Gastrocnemius medialis (tissue), 4 donors: ENCODE results near the gene OBSCN. TPM values are rescaled to one million over a fixed set of nuclear protein-coding genes. Genes with fewer than 3 reads are reported as not detected.

ENCODE experiments used
- ATAC-seq, 2 donors: fragments of 150-250 bp; one replicate each; pipeline ENCODE4 v1.9.1; 2016
- DNase-seq, 2 donors: peaks; one replicate each; pipeline ENCODE4 v3.0.0-alpha.2; 2019
- H3K27ac ChIP-seq, 4 donors: fragments of 200-600 bp; sonication (generic); 1 replicate in 1 of 4; 2 replicates in 3 of 4; pipeline ENCODE4 v1.5.1; 2016 to 2018; ENCODE audit warnings: mild to moderate bottlenecking in 2 of 4, moderate library complexity in 1 of 4
- H3K27me3 ChIP-seq, 3 donors: fragments of 200-600 bp; sonication (generic) in 2 of 3; 1 replicate in 1 of 3; 2 replicates in 2 of 3; pipeline versions ENCODE4 v1.5.1 to v1.6.0; 2016 to 2019; ENCODE audit warnings: mild to moderate bottlenecking in 1 of 3, moderate library complexity in 1 of 3
- H3K36me3 ChIP-seq, 2 donors: fragments of 200-600 bp; sonication (generic) in 1 of 2; one replicate each; pipeline ENCODE4 v1.5.1; 2017 to 2018
- H3K4me1 ChIP-seq, 2 donors: fragments of 200-600 bp; sonication (generic) in 1 of 2; one replicate each; pipeline ENCODE4 v1.5.1; 2016 to 2017; ENCODE audit warnings: mild to moderate bottlenecking in 2 of 2
- H3K4me3 ChIP-seq, 4 donors: fragments of 200-600 bp; sonication (generic) in 3 of 4; 1 replicate in 1 of 4; 2 replicates in 3 of 4; pipeline ENCODE4 v1.5.1; 2016 to 2019; ENCODE audit warnings: mild to moderate bottlenecking in 2 of 4
- H3K9me3 ChIP-seq, 3 donors: fragments of 200-600 bp; sonication (generic) in 2 of 3; 1 replicate in 1 of 3; 2 replicates in 2 of 3; pipeline ENCODE4 v1.5.1; 2016 to 2019
- CTCF ChIP-seq, 5 experiments: fragments of 450-650 bp in 3 of 5; fragments of 200-600 bp in 2 of 5; sonication (generic) in 2 of 5; IDR thresholded peaks in 4 of 5; conservative IDR thresholded peaks in 1 of 5; 1 replicate in 4 of 5; 2 replicates in 1 of 5; pipeline ENCODE4 v1.5.1; 2016 to 2019; ENCODE audit warnings: antibody characterized with exemption in 5 of 5, mild to moderate bottlenecking in 3 of 5, moderate library complexity in 3 of 5
- POLR2A ChIP-seq, 2 donors: fragments of 450-650 bp; IDR thresholded peaks; one replicate each; pipeline ENCODE4 v1.6.1; 2017; ENCODE audit warnings: antibody characterized with exemption in 2 of 2, mild to moderate bottlenecking in 2 of 2, moderate library complexity in 2 of 2
- in situ Hi-C, 4 donors: fragments of 200-750 bp; cut with MboI; loops; one replicate each; pipeline versions ENCODE4 v1.15.0 to v1.8.0; 2017; ENCODE audit warnings: low sequenced_read_pairs in 4 of 4
- intact Hi-C: fragments of 100-400 bp; cut with DNase I; formaldehyde crosslinking; loops from one replicate; pipeline ENCODE4 v1.15.1; 2023; ENCODE audit warnings: low total_unique reads
- total RNA-seq, 4 donors: library from RNA; depleted of rRNA; stranded (reverse); fragments of >200 nt; gene quantifications; one replicate each; pipeline versions ENCODE4 v1.1.0 to v1.2.3, GENCODE V29; 2016

OBSCN gene
- total RNA-seq, 4 donors from 2014 or later, result 798 to 1,571 (median 1,162) TPM

DNA sequence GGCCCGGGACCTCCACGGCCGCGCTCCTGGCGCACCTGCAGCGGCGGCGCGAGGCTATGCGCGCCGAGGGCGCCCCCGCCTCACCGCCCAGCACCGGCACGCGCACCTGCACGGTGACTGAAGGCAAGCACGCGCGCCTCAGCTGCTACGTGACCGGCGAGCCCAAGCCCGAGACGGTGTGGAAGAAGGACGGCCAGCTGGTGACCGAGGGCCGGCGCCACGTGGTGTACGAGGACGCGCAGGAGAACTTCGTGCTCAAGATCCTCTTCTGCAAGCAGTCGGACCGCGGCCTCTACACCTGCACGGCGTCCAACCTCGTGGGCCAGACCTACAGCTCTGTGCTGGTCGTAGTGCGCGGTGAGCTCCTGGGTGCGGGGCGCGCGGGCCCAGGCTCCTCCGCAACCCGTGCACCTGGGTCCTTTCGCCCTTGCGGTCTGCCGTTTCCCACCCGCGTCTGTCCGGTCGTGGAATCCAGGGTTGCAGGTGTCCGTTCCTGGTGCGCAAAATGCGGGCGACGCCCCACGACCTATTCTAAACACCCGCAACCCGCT is 4.6 kb downstream of the OBSCN start:
- TF ChIP-seq CTCF (IDR thresholded peaks at IDR 0.05 in 4 of 5, conservative IDR thresholded peaks at IDR 0.05 in 1 of 5), result no peak
- peak; percentile 17 to 36 for TF ChIP-seq POLR2A (IDR thresholded peaks at IDR 0.05)
- H3K27ac ChIP-seq, result peak overlapping the region; percentile 97 to 100 (median 100)
- ATAC-seq, result no peak
- intact Hi-C loops, result loop anchor here (5.0 kb wide), 1 partner anchor 65 kb away; no protein-coding TSS in a partner anchor
- H3K27me3 ChIP-seq, result no peaks in the 10 kb centered on the region
- peaks cover 25 to 64% of the 10 kb centered on the region in 2 donors for H3K4me1 ChIP-seq
- H3K36me3 ChIP-seq, result peaks cover 0 to 24% of the 10 kb centered on the region in 2 donors
- H3K4me3 ChIP-seq, result peak overlapping the region; percentile 39 to 57 (median 47)
- in situ Hi-C loops, result no loop called here
- H3K9me3 ChIP-seq, result no peaks in the 10 kb centered on the region
- peak in 1 of 2 donors; percentile 73 for DNase-seq

- in situ Hi-C loops (no loop called here), intact Hi-C loops (loop anchor here (5.0 kb wide), 1 partner anchor 64 kb away; no protein-coding TSS in a partner anchor)
- Histone ChIP-seq H3K9me3 (no peaks in the 10 kb centered on the region), H3K4me1 (peaks cover 23 to 63% of the 10 kb centered on the region in 2 donors), H3K27ac (peak overlapping the region; percentile 97 to 100 (median 100)), H3K27me3 (no peaks in the 10 kb centered on the region), H3K36me3 (peaks cover 0 to 31% of the 10 kb centered on the region in 2 donors), H3K4me3 (peak overlapping the region; percentile 39 to 57 (median 52))
- DNase-seq (peak; percentile 76 to 91), ATAC-seq (peak; percentile 10 to 14)
- TF ChIP-seq POLR2A (IDR thresholded peaks at IDR 0.05) (peak; percentile 6 to 15), CTCF (IDR thresholded peaks at IDR 0.05 in 4 of 5, conservative IDR thresholded peaks at IDR 0.05 in 1 of 5) (peak in 4 of 5 experiments; percentile 29 to 63 (median 44))
Measured at GRCh38 chr1:228212966-228213844, 5.4 kb downstream of the OBSCN start.

- no peaks in the 10 kb centered on the region for H3K27me3 ChIP-seq
- DNase-seq, result peak in 1 of 2 donors; percentile 26
- H3K9me3 ChIP-seq, result no peaks in the 10 kb centered on the region
- no peak for TF ChIP-seq POLR2A (IDR thresholded peaks at IDR 0.05)
- no peak for TF ChIP-seq CTCF (IDR thresholded peaks at IDR 0.05 in 4 of 5, conservative IDR thresholded peaks at IDR 0.05 in 1 of 5)
- H3K27ac ChIP-seq, result peak overlapping the region; percentile 97 to 100 (median 100)
- H3K4me1 ChIP-seq, result peaks cover 29 to 70% of the 10 kb centered on the region in 2 donors
- no peak for ATAC-seq
- in situ Hi-C loops, result no loop called here
- peaks cover 0 to 41% of the 10 kb centered on the region in 2 donors for H3K36me3 ChIP-seq
- intact Hi-C loops, result loop anchor here (5.0 kb wide), 1 partner anchor 63 kb away; no protein-coding TSS in a partner anchor
- peak overlapping the region; percentile 39 to 57 (median 52) for H3K4me3 ChIP-seq
Measured at GRCh38 chr1:228213917-228214808, 6.3 kb downstream of the OBSCN start.
